Osteoblast (primary cell): ENCODE measurements around the gene SNTG2. TPM values are rescaled to one million over a fixed set of nuclear protein-coding genes. Genes with fewer than 3 reads are reported as not detected.

ENCODE experiments used
- DNase-seq: peaks from one replicate; pipeline ENCODE4 v3.0.0; 2011; ENCODE audit warnings: low spot score, mixed read lengths; ENCODE audit not compliant: insufficient read length; ENCODE audit errors: missing footprints
- H2AFZ ChIP-seq: 2 replicates; pipeline ENCODE4 v1.6.0; 2011; ENCODE audit warnings: mild to moderate bottlenecking, low read length
- H3K27ac ChIP-seq: 2 replicates; pipeline ENCODE4 v1.5.1; 2011; ENCODE audit warnings: mild to moderate bottlenecking, low read depth, low read length, moderate library complexity
- H3K27me3 ChIP-seq: 2 replicates; pipeline ENCODE4 v1.6.0; 2012; ENCODE audit warnings: mild to moderate bottlenecking, control low read depth, inconsistent platforms, low read length, moderate library complexity; ENCODE audit not compliant: insufficient read depth
- H3K36me3 ChIP-seq: 2 replicates; pipeline ENCODE4 v1.5.1; 2011; ENCODE audit warnings: mild to moderate bottlenecking, low read length, control low read depth, moderate library complexity; ENCODE audit not compliant: insufficient read depth
- H3K4me1 ChIP-seq: 2 replicates; pipeline ENCODE4 v1.5.1; 2011; ENCODE audit warnings: mild to moderate bottlenecking, low read length, control low read depth, moderate library complexity; ENCODE audit not compliant: insufficient read depth
- H3K4me2 ChIP-seq: 2 replicates; pipeline ENCODE4 v1.6.0; 2011; ENCODE audit warnings: mild to moderate bottlenecking, low read length; ENCODE audit not compliant: insufficient read depth
- H3K4me3 ChIP-seq: fragments of 200-600 bp; sonication (generic); 3 replicates; pipeline ENCODE4 v1.5.1; 2012; ENCODE audit warnings: mild to moderate bottlenecking, low read length, inconsistent platforms; ENCODE audit not compliant: insufficient read depth
- H3K79me2 ChIP-seq: 2 replicates; pipeline ENCODE4 v1.6.0; 2012; ENCODE audit warnings: mild to moderate bottlenecking, low read length, control low read depth, inconsistent platforms; ENCODE audit not compliant: insufficient read depth
- H3K9me3 ChIP-seq: 2 replicates; pipeline ENCODE4 v1.5.1; 2011; ENCODE audit warnings: low read depth, low read length, control low read depth
- H4K20me1 ChIP-seq: 2 replicates; pipeline ENCODE4 v1.6.0; 2012; ENCODE audit warnings: mild to moderate bottlenecking, low read length, control low read depth; ENCODE audit not compliant: insufficient read depth
- total RNA-seq: library from RNA; depleted of rRNA; stranded (reverse); fragments of >200 nt; gene quantifications from 2 replicates; pipeline ENCODE4 v1.2.3, GENCODE V29; 2012
- TF ChIP-seq, protein P1 (sequence below): IDR thresholded peaks from 2 replicates; pipeline ENCODE4 v1.5.1; 2011; ENCODE audit warnings: mild to moderate bottlenecking, low read depth, low read length, moderate library complexity; ENCODE audit errors: extremely low read depth

SNTG2 gene
- total RNA-seq, 1 donor, result 1.4 TPM

DNA sequence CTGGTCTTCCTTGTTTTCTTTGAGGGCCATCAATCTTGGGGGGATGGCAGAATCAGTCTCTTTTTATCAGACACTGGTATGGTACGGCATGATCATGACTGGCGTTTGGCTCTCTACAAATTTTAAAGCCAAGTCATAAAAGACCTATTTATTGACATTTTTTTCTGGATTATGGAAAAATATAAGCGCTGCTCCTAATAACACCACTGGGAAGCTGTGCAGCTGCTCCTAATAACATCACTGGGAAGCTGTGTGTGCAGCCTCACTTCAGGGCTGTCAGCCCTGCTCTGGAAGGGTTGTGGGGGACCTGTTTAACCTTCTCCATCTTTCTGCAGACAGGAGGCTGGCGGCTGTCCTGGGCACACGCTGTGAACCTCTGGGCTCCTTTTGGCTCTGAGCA lies 88.9 kb downstream of the SNTG2 start:
- no peak for DNase-seq
- Histone ChIP-seq H3K9me3 (no peaks in the 10 kb centered on the region), H3K27me3 (no peaks in the 10 kb centered on the region), H2AFZ (no peak overlapping the region), H3K4me3 (no peak overlapping the region), H3K4me2 (no peak overlapping the region), H4K20me1 (no peaks in the 10 kb centered on the region), H3K27ac (no peak overlapping the region), H3K79me2 (no peaks in the 10 kb centered on the region), H3K4me1 (no peaks in the 10 kb centered on the region), H3K36me3 (no peaks in the 10 kb centered on the region)
- TF ChIP-seq, protein P1, sequence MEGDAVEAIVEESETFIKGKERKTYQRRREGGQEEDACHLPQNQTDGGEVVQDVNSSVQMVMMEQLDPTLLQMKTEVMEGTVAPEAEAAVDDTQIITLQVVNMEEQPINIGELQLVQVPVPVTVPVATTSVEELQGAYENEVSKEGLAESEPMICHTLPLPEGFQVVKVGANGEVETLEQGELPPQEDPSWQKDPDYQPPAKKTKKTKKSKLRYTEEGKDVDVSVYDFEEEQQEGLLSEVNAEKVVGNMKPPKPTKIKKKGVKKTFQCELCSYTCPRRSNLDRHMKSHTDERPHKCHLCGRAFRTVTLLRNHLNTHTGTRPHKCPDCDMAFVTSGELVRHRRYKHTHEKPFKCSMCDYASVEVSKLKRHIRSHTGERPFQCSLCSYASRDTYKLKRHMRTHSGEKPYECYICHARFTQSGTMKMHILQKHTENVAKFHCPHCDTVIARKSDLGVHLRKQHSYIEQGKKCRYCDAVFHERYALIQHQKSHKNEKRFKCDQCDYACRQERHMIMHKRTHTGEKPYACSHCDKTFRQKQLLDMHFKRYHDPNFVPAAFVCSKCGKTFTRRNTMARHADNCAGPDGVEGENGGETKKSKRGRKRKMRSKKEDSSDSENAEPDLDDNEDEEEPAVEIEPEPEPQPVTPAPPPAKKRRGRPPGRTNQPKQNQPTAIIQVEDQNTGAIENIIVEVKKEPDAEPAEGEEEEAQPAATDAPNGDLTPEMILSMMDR, result no peak

- TF ChIP-seq, protein P1, result no peak
- H3K36me3 ChIP-seq, result no peaks in the 10 kb centered on the region
These were observed 90.6 kb downstream of the SNTG2 start for GRCh38 chr2:1041012-1041805.

DNA sequence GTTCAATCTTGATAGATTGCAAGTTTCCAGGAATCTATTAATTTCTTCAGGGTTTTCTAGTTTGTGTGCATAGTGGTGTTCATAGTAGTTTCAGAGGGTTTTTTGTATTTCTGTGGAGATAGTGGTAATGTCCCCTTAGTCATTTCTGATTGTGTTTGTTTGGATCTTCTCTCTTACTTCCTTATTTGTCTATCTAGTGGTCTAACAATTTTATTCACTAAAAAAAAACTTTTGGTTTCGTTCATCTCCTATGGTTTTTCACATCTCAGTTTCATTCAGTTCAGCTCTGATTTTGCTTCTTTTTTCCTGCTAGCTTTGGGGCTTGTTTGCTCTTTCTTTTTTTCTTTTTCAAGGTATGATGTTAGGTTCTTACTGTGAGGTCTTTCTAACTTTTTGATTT lies 94.5 kb downstream of the SNTG2 start:
- H3K36me3 ChIP-seq, result no peaks in the 10 kb centered on the region
- no peak overlapping the region for H3K27ac ChIP-seq
- no peak overlapping the region for H3K4me2 ChIP-seq
- H3K79me2 ChIP-seq, result no peaks in the 10 kb centered on the region
- peaks cover 7% of the 10 kb centered on the region for H3K9me3 ChIP-seq
- TF ChIP-seq, protein P1, result no peak
- DNase-seq, result no peak
- no peaks in the 10 kb centered on the region for H4K20me1 ChIP-seq
- no peak overlapping the region for H2AFZ ChIP-seq
- H3K4me1 ChIP-seq, result peaks cover 8% of the 10 kb centered on the region
- no peak overlapping the region for H3K4me3 ChIP-seq
- H3K27me3 ChIP-seq, result no peaks in the 10 kb centered on the region

More at GRCh38 chr2:1041012-1041805, 90.6 kb downstream of the SNTG2 start:
- no peaks in the 10 kb centered on the region for H3K79me2 ChIP-seq
- H3K9me3 ChIP-seq, result no peaks in the 10 kb centered on the region
- no peak for DNase-seq
- H3K4me3 ChIP-seq, result no peak overlapping the region
- H3K27ac ChIP-seq, result no peak overlapping the region
- no peak overlapping the region for H3K4me2 ChIP-seq
- no peaks in the 10 kb centered on the region for H3K4me1 ChIP-seq
- no peaks in the 10 kb centered on the region for H3K27me3 ChIP-seq
- H4K20me1 ChIP-seq, result no peaks in the 10 kb centered on the region
- H2AFZ ChIP-seq, result peak overlapping the region; percentile 15

GRCh38 chr2:1046067-1046466 lies 95.4 kb downstream of the SNTG2 start:
- Histone ChIP-seq H3K4me1 (peaks cover 10% of the 10 kb centered on the region), H3K36me3 (no peaks in the 10 kb centered on the region), H4K20me1 (no peaks in the 10 kb centered on the region), H3K27ac (no peak overlapping the region), H3K79me2 (no peaks in the 10 kb centered on the region), H3K4me2 (no peak overlapping the region), H3K4me3 (no peak overlapping the region), H3K9me3 (peaks cover 7% of the 10 kb centered on the region), H3K27me3 (no peaks in the 10 kb centered on the region), H2AFZ (no peak overlapping the region)
- no peak for DNase-seq
- TF ChIP-seq, protein P1, result no peak
